GM18870 (cell line): Measurements from ENCODE around the gene SHROOM3.

Source experiments
- ATAC-seq: cut with Tn5 transposase; IDR thresholded peaks from one replicate; pipeline ENCODE4 v1.9.1; 2021; ENCODE audit warnings: moderate library complexity; ENCODE audit not compliant: unreplicated experiment

Gene SHROOM3

GRCh38 chr4:76737180-76737579, 302.2 kb downstream of the SHROOM3 start:
- no peak for ATAC-seq

- no peak for ATAC-seq
Observed at GRCh38 chr4:76737771-76738085, 302.7 kb downstream of the SHROOM3 start.

- ATAC-seq, result peak; percentile 66
Observed at GRCh38 chr4:76738086-76738931, 303.3 kb downstream of the SHROOM3 start.

GRCh38 chr4:76740192-76740591, 305.2 kb downstream of the SHROOM3 start:
- ATAC-seq, result no peak

GRCh38 chr4:76740866-76741662, 306.0 kb downstream of the SHROOM3 start:
- ATAC-seq, result no peak

- ATAC-seq, result no peak
Observed at GRCh38 chr4:76741663-76742020, 306.6 kb downstream of the SHROOM3 start.

GRCh38 chr4:76744241-76744921, 309.4 kb downstream of the SHROOM3 start:
- no peak for ATAC-seq

GRCh38 chr4:76745240-76745639, 310.2 kb downstream of the SHROOM3 start:
- ATAC-seq, result no peak

GRCh38 chr4:76747563-76747962, 312.5 kb downstream of the SHROOM3 start:
- no peak for ATAC-seq

- ATAC-seq, result no peak
Observed at GRCh38 chr4:76748649-76749048, 313.6 kb downstream of the SHROOM3 start.

- ATAC-seq, result no peak
Observed at GRCh38 chr4:76749355-76749754, 314.3 kb downstream of the SHROOM3 start.

GRCh38 chr4:76750716-76751115, 315.7 kb downstream of the SHROOM3 start:
- ATAC-seq, result no peak

- no peak for ATAC-seq
Observed at GRCh38 chr4:76751612-76752343, 316.7 kb downstream of the SHROOM3 start.

GRCh38 chr4:76752861-76753501, 318.0 kb downstream of the SHROOM3 start:
- no peak for ATAC-seq

- ATAC-seq, result no peak
Observed at GRCh38 chr4:76753814-76754213, 318.8 kb downstream of the SHROOM3 start.

GRCh38 chr4:76754439-76754838, 319.4 kb downstream of the SHROOM3 start:
- no peak for ATAC-seq

GRCh38 chr4:76755756-76756155, 320.7 kb downstream of the SHROOM3 start:
- no peak for ATAC-seq

GRCh38 chr4:76756416-76756815, 321.4 kb downstream of the SHROOM3 start:
- ATAC-seq, result no peak

- ATAC-seq, result no peak
Observed at GRCh38 chr4:76757418-76757939, 322.4 kb downstream of the SHROOM3 start.

GRCh38 chr4:76758290-76758882, 323.4 kb downstream of the SHROOM3 start:
- no peak for ATAC-seq
